Osteoblast (primary cell): ENCODE data around the gene TMEM37. TPM values are rescaled to one million over a fixed set of nuclear protein-coding genes. Genes with fewer than 3 reads are reported as not detected.
"Not testable (repeated sequence)": the region's sequence is repeated elsewhere in the genome, so short reads cannot be mapped to it uniquely, and the experiment has no call there.

Experiments used
- DNase-seq: peaks from one replicate; pipeline ENCODE4 v3.0.0; 2011; ENCODE audit warnings: low spot score, mixed read lengths; ENCODE audit not compliant: insufficient read length; ENCODE audit errors: missing footprints
- H2AFZ ChIP-seq: 2 replicates; pipeline ENCODE4 v1.6.0; 2011; ENCODE audit warnings: mild to moderate bottlenecking, low read length
- H3K27ac ChIP-seq: 2 replicates; pipeline ENCODE4 v1.5.1; 2011; ENCODE audit warnings: mild to moderate bottlenecking, low read depth, low read length, moderate library complexity
- H3K27me3 ChIP-seq: 2 replicates; pipeline ENCODE4 v1.6.0; 2012; ENCODE audit warnings: mild to moderate bottlenecking, control low read depth, inconsistent platforms, low read length, moderate library complexity; ENCODE audit not compliant: insufficient read depth
- H3K36me3 ChIP-seq: 2 replicates; pipeline ENCODE4 v1.5.1; 2011; ENCODE audit warnings: mild to moderate bottlenecking, low read length, control low read depth, moderate library complexity; ENCODE audit not compliant: insufficient read depth
- H3K4me1 ChIP-seq: 2 replicates; pipeline ENCODE4 v1.5.1; 2011; ENCODE audit warnings: mild to moderate bottlenecking, low read length, control low read depth, moderate library complexity; ENCODE audit not compliant: insufficient read depth
- H3K4me2 ChIP-seq: 2 replicates; pipeline ENCODE4 v1.6.0; 2011; ENCODE audit warnings: mild to moderate bottlenecking, low read length; ENCODE audit not compliant: insufficient read depth
- H3K4me3 ChIP-seq: fragments of 200-600 bp; sonication (generic); 3 replicates; pipeline ENCODE4 v1.5.1; 2012; ENCODE audit warnings: mild to moderate bottlenecking, low read length, inconsistent platforms; ENCODE audit not compliant: insufficient read depth
- H3K79me2 ChIP-seq: 2 replicates; pipeline ENCODE4 v1.6.0; 2012; ENCODE audit warnings: mild to moderate bottlenecking, low read length, control low read depth, inconsistent platforms; ENCODE audit not compliant: insufficient read depth
- H3K9me3 ChIP-seq: 2 replicates; pipeline ENCODE4 v1.5.1; 2011; ENCODE audit warnings: low read depth, low read length, control low read depth
- H4K20me1 ChIP-seq: 2 replicates; pipeline ENCODE4 v1.6.0; 2012; ENCODE audit warnings: mild to moderate bottlenecking, low read length, control low read depth; ENCODE audit not compliant: insufficient read depth
- CTCF ChIP-seq: IDR thresholded peaks from 2 replicates; pipeline ENCODE4 v1.5.1; 2011; ENCODE audit warnings: mild to moderate bottlenecking, low read depth, low read length, moderate library complexity; ENCODE audit errors: extremely low read depth
- total RNA-seq: library from RNA; depleted of rRNA; stranded (reverse); fragments of >200 nt; gene quantifications from 2 replicates; pipeline ENCODE4 v1.2.3, GENCODE V29; 2012

Gene TMEM37
- total RNA-seq, 1 donor: 1.1 TPM

GRCh38 chr2:119397196-119397595 is 34.5 kb upstream of the TMEM37 start:
- Histone ChIP-seq H2AFZ (no peak overlapping the region), H3K36me3 (no peaks in the 10 kb centered on the region), H3K9me3 (no peaks in the 10 kb centered on the region), H3K79me2 (no peaks in the 10 kb centered on the region), H3K27ac (no peak overlapping the region), H4K20me1 (no peaks in the 10 kb centered on the region), H3K4me1 (no peaks in the 10 kb centered on the region), H3K27me3 (peaks cover 6% of the 10 kb centered on the region), H3K4me3 (no peak overlapping the region), H3K4me2 (no peak overlapping the region)
- no peak for DNase-seq
- TF ChIP-seq CTCF: no peak

- no peak for TF ChIP-seq CTCF
- Histone ChIP-seq H3K9me3 (no peaks in the 10 kb centered on the region), H3K79me2 (no peaks in the 10 kb centered on the region), H3K4me1 (no peaks in the 10 kb centered on the region), H3K36me3 (no peaks in the 10 kb centered on the region), H3K27ac (no peak overlapping the region), H3K4me2 (no peak overlapping the region), H3K27me3 (peaks cover 6% of the 10 kb centered on the region), H4K20me1 (no peaks in the 10 kb centered on the region), H3K4me3 (no peak overlapping the region), H2AFZ (no peak overlapping the region)
- DNase-seq: no peak
Measured at GRCh38 chr2:119402106-119402505, 29.5 kb upstream of the TMEM37 start.

DNA sequence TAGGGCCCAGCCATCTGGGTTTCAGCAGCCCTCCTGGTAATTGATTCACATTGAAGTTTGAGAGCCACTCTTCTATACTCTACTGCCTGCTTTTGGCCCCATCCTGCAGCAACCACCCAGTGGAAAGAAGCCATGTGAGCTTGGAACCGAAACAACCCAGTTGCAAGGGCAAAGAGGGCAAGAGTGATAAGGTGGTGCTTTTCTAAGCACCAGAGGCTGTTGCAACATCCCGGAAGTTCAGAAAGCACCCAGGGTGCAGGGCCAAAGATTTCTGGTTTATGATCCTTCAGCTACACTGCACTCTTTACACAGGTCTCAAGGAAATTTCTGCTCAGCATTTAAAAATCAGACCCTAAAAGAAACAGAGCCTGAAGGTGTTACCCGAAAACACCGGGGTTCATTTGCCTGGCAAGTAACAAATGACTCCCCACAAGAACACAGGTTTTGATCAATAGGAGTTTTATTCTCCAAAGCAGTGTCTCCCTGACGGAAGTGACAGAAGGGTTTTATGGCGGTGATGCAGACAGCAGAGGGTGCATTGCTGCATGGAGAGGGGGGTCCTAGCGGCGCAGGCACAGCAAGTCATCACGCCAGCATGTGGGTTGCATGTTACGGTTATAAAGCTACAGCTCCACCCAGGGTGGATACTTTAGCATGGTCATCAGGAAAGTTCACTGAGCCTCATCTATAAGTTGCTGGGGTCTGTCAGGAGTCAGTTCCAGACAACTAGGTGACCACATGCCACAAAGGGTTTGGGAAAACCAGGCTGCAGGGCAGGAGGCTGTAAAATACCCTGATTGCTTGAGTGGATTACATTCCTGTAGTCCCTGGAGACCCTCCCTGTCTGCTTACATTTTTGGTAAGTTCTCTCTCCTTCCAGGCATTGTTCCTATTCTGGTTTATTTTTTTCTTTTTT is 28.8 kb upstream of the TMEM37 start:
- Histone ChIP-seq H3K36me3 (no peaks in the 10 kb centered on the region), H3K4me2 (no peak overlapping the region), H3K79me2 (no peaks in the 10 kb centered on the region), H3K9me3 (no peaks in the 10 kb centered on the region), H3K27me3 (peaks cover 6% of the 10 kb centered on the region), H3K4me3 (no peak overlapping the region), H4K20me1 (no peaks in the 10 kb centered on the region), H2AFZ (no peak overlapping the region), H3K4me1 (no peaks in the 10 kb centered on the region), H3K27ac (no peak overlapping the region)
- no peak for TF ChIP-seq CTCF
- peak; percentile 29 for DNase-seq

DNA sequence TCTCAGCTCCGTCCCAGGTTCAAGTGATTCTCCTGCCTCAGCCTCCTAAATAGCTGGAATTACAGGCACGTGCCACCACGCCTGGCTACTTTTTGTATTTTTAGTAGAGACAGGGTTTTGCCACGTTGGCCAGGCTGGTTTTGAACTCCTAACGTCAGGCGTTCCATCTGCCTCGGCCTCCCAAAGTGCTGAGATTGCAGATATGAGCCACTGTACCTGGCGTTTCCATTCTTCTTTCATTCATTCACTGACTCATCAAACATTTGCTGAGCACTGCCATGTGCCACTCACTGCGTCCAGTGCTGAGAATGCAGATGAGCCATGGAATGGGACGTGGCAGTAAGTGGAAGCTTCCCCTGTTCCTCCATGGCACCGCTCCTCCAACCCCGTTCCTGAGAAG is 28.0 kb upstream of the TMEM37 start:
- H3K36me3 ChIP-seq, H3K79me2 ChIP-seq, H3K4me2 ChIP-seq, H3K27me3 ChIP-seq, H3K4me3 ChIP-seq, DNase-seq, H3K27ac ChIP-seq, H3K9me3 ChIP-seq, H2AFZ ChIP-seq, H3K4me1 ChIP-seq, H4K20me1 ChIP-seq: not testable (repeated sequence)
